ENCODE data around the gene PARD6G.

DNA sequence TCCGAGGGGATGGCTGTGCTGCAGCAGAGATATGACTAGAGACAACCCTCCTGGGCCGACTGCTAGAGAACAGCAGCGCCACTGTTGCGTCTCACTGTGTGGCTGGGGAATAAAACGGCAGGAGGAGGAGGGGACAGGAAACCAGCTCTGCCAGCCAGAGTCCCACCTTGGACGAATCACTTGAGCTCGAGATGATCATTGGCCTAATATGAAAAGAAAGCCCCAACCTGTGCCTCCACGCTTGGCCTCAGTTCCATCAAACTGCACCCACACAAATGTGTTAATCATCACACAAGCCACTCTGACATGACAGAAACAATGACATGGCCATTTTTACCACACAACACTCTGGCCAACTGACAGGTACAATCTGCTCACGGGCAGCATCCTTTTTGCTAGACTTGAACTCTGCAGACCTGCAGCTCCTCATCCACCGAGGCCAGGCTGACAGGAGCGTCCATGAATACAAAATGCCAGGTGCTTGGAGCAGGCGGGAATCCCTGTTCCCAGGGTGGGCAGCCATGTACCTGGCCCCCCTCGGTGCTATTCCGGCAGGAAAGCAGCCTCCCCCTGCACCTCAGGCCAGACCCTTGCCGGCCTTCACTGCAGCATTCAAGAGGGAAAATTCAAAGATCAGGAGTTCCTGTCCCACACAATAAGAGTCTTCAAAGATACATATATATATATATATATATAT is 52.3 kb downstream of the PARD6G start:
- TF ChIP-seq EZH2phosphoT487 (IDR thresholded peaks at IDR 0.05; ENCODE audit: unreplicated experiment) (no peak), EZH2 (IDR thresholded peaks at IDR 0.05; ENCODE audit: low read depth, unreplicated experiment) (no peak), JUNB (IDR thresholded peaks at IDR 0.05; ENCODE audit: unreplicated experiment) (no peak), POLR2AphosphoS5 (IDR thresholded peaks at IDR 0.05; ENCODE audit: low read depth) (no peak), NANOG (IDR thresholded peaks at IDR 0.05; ENCODE audit: borderline replicate concordance) (no peak), CREB1 (CRISPR knock-in tag; IDR thresholded peaks at IDR 0.05; ENCODE audit: low read depth) (no peak), ZNF114 (CRISPR knock-in tag; IDR thresholded peaks at IDR 0.05) (no peak)
- TF ChIP-seq, protein P1, sequence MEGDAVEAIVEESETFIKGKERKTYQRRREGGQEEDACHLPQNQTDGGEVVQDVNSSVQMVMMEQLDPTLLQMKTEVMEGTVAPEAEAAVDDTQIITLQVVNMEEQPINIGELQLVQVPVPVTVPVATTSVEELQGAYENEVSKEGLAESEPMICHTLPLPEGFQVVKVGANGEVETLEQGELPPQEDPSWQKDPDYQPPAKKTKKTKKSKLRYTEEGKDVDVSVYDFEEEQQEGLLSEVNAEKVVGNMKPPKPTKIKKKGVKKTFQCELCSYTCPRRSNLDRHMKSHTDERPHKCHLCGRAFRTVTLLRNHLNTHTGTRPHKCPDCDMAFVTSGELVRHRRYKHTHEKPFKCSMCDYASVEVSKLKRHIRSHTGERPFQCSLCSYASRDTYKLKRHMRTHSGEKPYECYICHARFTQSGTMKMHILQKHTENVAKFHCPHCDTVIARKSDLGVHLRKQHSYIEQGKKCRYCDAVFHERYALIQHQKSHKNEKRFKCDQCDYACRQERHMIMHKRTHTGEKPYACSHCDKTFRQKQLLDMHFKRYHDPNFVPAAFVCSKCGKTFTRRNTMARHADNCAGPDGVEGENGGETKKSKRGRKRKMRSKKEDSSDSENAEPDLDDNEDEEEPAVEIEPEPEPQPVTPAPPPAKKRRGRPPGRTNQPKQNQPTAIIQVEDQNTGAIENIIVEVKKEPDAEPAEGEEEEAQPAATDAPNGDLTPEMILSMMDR (conservative IDR thresholded peaks at IDR 0.05; ENCODE audit: low read depth in 2 of 2) = no peak
- TF ChIP-seq, protein P2, sequence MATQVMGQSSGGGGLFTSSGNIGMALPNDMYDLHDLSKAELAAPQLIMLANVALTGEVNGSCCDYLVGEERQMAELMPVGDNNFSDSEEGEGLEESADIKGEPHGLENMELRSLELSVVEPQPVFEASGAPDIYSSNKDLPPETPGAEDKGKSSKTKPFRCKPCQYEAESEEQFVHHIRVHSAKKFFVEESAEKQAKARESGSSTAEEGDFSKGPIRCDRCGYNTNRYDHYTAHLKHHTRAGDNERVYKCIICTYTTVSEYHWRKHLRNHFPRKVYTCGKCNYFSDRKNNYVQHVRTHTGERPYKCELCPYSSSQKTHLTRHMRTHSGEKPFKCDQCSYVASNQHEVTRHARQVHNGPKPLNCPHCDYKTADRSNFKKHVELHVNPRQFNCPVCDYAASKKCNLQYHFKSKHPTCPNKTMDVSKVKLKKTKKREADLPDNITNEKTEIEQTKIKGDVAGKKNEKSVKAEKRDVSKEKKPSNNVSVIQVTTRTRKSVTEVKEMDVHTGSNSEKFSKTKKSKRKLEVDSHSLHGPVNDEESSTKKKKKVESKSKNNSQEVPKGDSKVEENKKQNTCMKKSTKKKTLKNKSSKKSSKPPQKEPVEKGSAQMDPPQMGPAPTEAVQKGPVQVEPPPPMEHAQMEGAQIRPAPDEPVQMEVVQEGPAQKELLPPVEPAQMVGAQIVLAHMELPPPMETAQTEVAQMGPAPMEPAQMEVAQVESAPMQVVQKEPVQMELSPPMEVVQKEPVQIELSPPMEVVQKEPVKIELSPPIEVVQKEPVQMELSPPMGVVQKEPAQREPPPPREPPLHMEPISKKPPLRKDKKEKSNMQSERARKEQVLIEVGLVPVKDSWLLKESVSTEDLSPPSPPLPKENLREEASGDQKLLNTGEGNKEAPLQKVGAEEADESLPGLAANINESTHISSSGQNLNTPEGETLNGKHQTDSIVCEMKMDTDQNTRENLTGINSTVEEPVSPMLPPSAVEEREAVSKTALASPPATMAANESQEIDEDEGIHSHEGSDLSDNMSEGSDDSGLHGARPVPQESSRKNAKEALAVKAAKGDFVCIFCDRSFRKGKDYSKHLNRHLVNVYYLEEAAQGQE (IDR thresholded peaks at IDR 0.05; ENCODE audit: unreplicated experiment) = no peak
